HCT116 (cell line): ENCODE measurements around the gene FCER1G. TPM values are rescaled to one million over a fixed set of nuclear protein-coding genes. Genes with fewer than 3 reads are reported as not detected.

ENCODE experiments used
- ATAC-seq: fragments of 200-7000 bp; cut with Tn5 transposase; 2 replicates; pipeline ENCODE4 v1.9.1; 2020; ENCODE audit warnings: mild to moderate bottlenecking, moderate library complexity
- BruUV-seq: library from RNA; stranded (reverse); fragments of 400-500 nt; replicated peaks from 2 replicates; lab custom pipeline; 2021; lab: Mats Ljungman, UMichigan
- CTCF ChIA-PET: fragments of 300-600 bp; sonication (Branson Sonifier 250); formaldehyde crosslinking; loops from one replicate; lab custom pipeline; 2021; ENCODE audit warnings: antibody characterized with exemption; lab: Charles Lee
- POLR2A ChIA-PET: fragments of 300-600, 350-600 bp; sonication (Branson Sonifier 250); formaldehyde crosslinking; loops from one replicate; lab custom pipeline; 2021; ENCODE audit warnings: antibody characterized with exemption; lab: Charles Lee
- RAD21 ChIA-PET, 2 experiments: fragments of 300-600 bp; sonication (Branson Sonifier 250); formaldehyde crosslinking; loops; one replicate each; lab custom pipeline; 2023; ENCODE audit warnings: low total read pairs in 2 of 2; ENCODE audit not compliant: uncharacterized antibody in 2 of 2, unreplicated experiment in 2 of 2, low non-redundant PET in 1 of 2; lab: Charles Lee
- DNase-seq: peaks from one replicate; pipeline ENCODE4 v3.0.0-alpha.2; 2010; ENCODE audit warnings: low read depth, low spot score
- H2AFZ ChIP-seq: fragments of 200-600 bp; shearing (Covaris generic), sonication (generic); 2 replicates; pipeline ENCODE4 v1.6.1; 2017; ENCODE audit warnings: low read depth, mixed run types, mixed read lengths, antibody characterized with exemption, low read length; ENCODE audit not compliant: poor library complexity, severe bottlenecking
- H3K27ac ChIP-seq: 2 replicates; pipeline ENCODE4 v1.5.1; 2012; ENCODE audit warnings: low read depth, low read length
- H3K27me3 ChIP-seq: fragments of 200-600 bp; sonication (generic); 2 replicates; pipeline ENCODE4 v1.6.1; 2016; ENCODE audit warnings: mixed run types, low read length, mixed read lengths; ENCODE audit not compliant: insufficient read depth
- H3K36me3 ChIP-seq, 2 experiments: fragments of 200-500 bp in 1 of 2; fragments of 200-600 bp in 1 of 2; sonication (Bioruptor generic) in 1 of 2; sonication (generic) in 1 of 2; 2 replicates each; pipeline versions ENCODE4 v1.5.1 to v1.6.1; 2014 to 2016; ENCODE audit warnings: low read length in 2 of 2, inconsistent platforms in 1 of 2, mixed read lengths in 1 of 2, mixed run types in 1 of 2; ENCODE audit not compliant: insufficient read depth in 2 of 2, control insufficient read depth in 1 of 2
- H3K4me1 ChIP-seq, 2 experiments: fragments of 200-600 bp in 1 of 2; sonication (generic) in 1 of 2; 2 replicates each; pipeline versions ENCODE4 v1.5.1 to v1.6.1; 2012 to 2017; ENCODE audit warnings: low read length in 2 of 2, inconsistent platforms in 1 of 2, mild to moderate bottlenecking in 1 of 2, mixed read lengths in 1 of 2, mixed run types in 1 of 2, moderate library complexity in 1 of 2; ENCODE audit not compliant: insufficient read depth in 2 of 2, control insufficient read depth in 1 of 2
- H3K4me2 ChIP-seq: fragments of 200-600 bp; sonication (generic); 2 replicates; pipeline ENCODE4 v1.6.1; 2017; ENCODE audit warnings: mixed run types, low read length, mixed read lengths
- H3K4me3 ChIP-seq, 2 experiments: fragments of 200-600 bp in 1 of 2; sonication (generic) in 1 of 2; replicated peaks in 1 of 2; 2 replicates each; pipeline ENCODE4 v1.5.1; 2011 to 2016; ENCODE audit warnings: low read length in 2 of 2, control low read depth in 1 of 2, low read depth in 1 of 2, mild to moderate bottlenecking in 1 of 2, mixed read lengths in 1 of 2, mixed run types in 1 of 2
- H3K79me2 ChIP-seq: fragments of 200-600 bp; sonication (generic); 2 replicates; pipeline ENCODE4 v1.6.1; 2017; ENCODE audit warnings: mild to moderate bottlenecking, mixed run types, low read length, moderate library complexity, mixed read lengths; ENCODE audit not compliant: insufficient read depth
- H3K9ac ChIP-seq: fragments of 200-600 bp; sonication (generic); 2 replicates; pipeline ENCODE4 v1.6.1; 2016; ENCODE audit warnings: low read length, mixed read lengths
- H3K9me2 ChIP-seq: fragments of 200-600 bp; sonication (generic), shearing (Covaris generic); 2 replicates; pipeline ENCODE4 v1.6.1; 2017; ENCODE audit warnings: mixed run types, mild to moderate bottlenecking, moderate library complexity; ENCODE audit not compliant: insufficient read depth
- H3K9me3 ChIP-seq, 2 experiments: fragments of 200-500 bp in 1 of 2; fragments of 200-600 bp in 1 of 2; sonication (Bioruptor generic) in 1 of 2; sonication (generic) in 1 of 2; 2 replicates each; pipeline ENCODE4 v1.6.1; 2014 to 2017; ENCODE audit warnings: low read length in 2 of 2, mixed read lengths in 2 of 2, inconsistent platforms in 1 of 2, low read depth in 1 of 2, mild to moderate bottlenecking in 1 of 2, mixed run types in 1 of 2, moderate library complexity in 1 of 2; ENCODE audit not compliant: control insufficient read depth in 1 of 2, insufficient read depth in 1 of 2
- H4K20me1 ChIP-seq: fragments of 200-600 bp; sonication (generic), shearing (Covaris generic); 2 replicates; pipeline ENCODE4 v1.6.1; 2017; ENCODE audit warnings: mixed run types, mild to moderate bottlenecking, moderate library complexity; ENCODE audit not compliant: insufficient read depth
- ATF3 ChIP-seq: IDR thresholded peaks from 2 replicates; pipeline ENCODE4 v1.6.1; 2012
- CEBPB ChIP-seq: IDR thresholded peaks from 2 replicates; pipeline ENCODE4 v1.6.1; 2012; ENCODE audit warnings: low read depth
- ELF1 ChIP-seq: IDR thresholded peaks from 2 replicates; pipeline ENCODE4 v1.6.1; 2012; ENCODE audit warnings: low read depth, borderline replicate concordance
- EZH2 ChIP-seq: fragments of 200-600 bp; sonication (generic); IDR thresholded peaks from 2 replicates; pipeline ENCODE4 v1.6.1; 2017; ENCODE audit warnings: antibody characterized with exemption, mixed run types
- EZH2phosphoT487 ChIP-seq: fragments of 200-600 bp; IDR thresholded peaks from 2 replicates; pipeline ENCODE4 v1.6.1; 2018; ENCODE audit warnings: antibody characterized with exemption, borderline replicate concordance
- FOSL1 ChIP-seq: IDR thresholded peaks from 2 replicates; pipeline ENCODE4 v1.6.1; 2012; ENCODE audit warnings: low read depth
- POLR2A ChIP-seq: IDR thresholded peaks from 2 replicates; pipeline ENCODE4 v1.7.0; 2011; ENCODE audit warnings: borderline replicate concordance; ENCODE audit not compliant: insufficient read depth, insufficient read length; ENCODE audit errors: extremely low read depth
- RAD21 ChIP-seq: IDR thresholded peaks from 2 replicates; pipeline ENCODE4 v1.6.1; 2012; ENCODE audit warnings: low read depth, mild to moderate bottlenecking
- SRF ChIP-seq: IDR thresholded peaks from 2 replicates; pipeline ENCODE4 v1.6.1; 2012; ENCODE audit warnings: low read depth
- TCF7L2 ChIP-seq: IDR thresholded peaks from 2 replicates; pipeline ENCODE4 v1.7.0; 2011; ENCODE audit warnings: borderline replicate concordance, inconsistent platforms; ENCODE audit not compliant: insufficient read depth, insufficient read length; ENCODE audit errors: extremely low read depth
- intact Hi-C: fragments of 100-400 bp; cut with micrococcal nuclease; formaldehyde crosslinking; loops from 2 replicates; pipeline ENCODE4 v1.10.0; 2022
- total RNA-seq: library from RNA; stranded (reverse); gene quantifications from one replicate; pipeline ENCODE4 v1.2.1, GENCODE V29; 2021; ENCODE audit not compliant: unreplicated experiment
- TF ChIP-seq, protein P1 (sequence below): IDR thresholded peaks from 2 replicates; pipeline ENCODE4 v1.6.1; 2011; ENCODE audit warnings: mild to moderate bottlenecking, low read length, moderate library complexity; ENCODE audit not compliant: insufficient replicate concordance; ENCODE audit errors: extremely low read depth
- TF ChIP-seq, protein P2 (sequence below): IDR thresholded peaks from 2 replicates; pipeline ENCODE4 v1.6.1; 2012; ENCODE audit warnings: low read depth

The FCER1G gene
- total RNA-seq, 1 experiment from 2014 or later: 0.86 TPM

- Histone ChIP-seq H4K20me1 (no peaks in the 10 kb centered on the region), H3K9me2 (no peaks in the 10 kb centered on the region), H3K27ac (no peak overlapping the region), H2AFZ (no peak overlapping the region), H3K4me2 (no peak overlapping the region), H3K79me2 (no peaks in the 10 kb centered on the region), H3K9me3 (no peaks in the 10 kb centered on the region), H3K36me3 (peaks cover 40 to 42% of the 10 kb centered on the region in 2 experiments), H3K9ac (no peak overlapping the region), H3K27me3 (no peaks in the 10 kb centered on the region), H3K4me1 (peaks cover 0 to 8% of the 10 kb centered on the region in 2 experiments; a peak in 2 of 4 replicates), H3K4me3 (no peak overlapping the region)
- BruUV-seq: no TSS peak
- TF ChIP-seq FOSL1 (no peak), CEBPB (no peak), ATF3 (no peak), SRF (no peak), EZH2 (no peak), EZH2phosphoT487 (no peak), TCF7L2 (no peak), POLR2A (no peak), RAD21 (no peak), ELF1 (no peak)
- TF ChIP-seq, protein P1, sequence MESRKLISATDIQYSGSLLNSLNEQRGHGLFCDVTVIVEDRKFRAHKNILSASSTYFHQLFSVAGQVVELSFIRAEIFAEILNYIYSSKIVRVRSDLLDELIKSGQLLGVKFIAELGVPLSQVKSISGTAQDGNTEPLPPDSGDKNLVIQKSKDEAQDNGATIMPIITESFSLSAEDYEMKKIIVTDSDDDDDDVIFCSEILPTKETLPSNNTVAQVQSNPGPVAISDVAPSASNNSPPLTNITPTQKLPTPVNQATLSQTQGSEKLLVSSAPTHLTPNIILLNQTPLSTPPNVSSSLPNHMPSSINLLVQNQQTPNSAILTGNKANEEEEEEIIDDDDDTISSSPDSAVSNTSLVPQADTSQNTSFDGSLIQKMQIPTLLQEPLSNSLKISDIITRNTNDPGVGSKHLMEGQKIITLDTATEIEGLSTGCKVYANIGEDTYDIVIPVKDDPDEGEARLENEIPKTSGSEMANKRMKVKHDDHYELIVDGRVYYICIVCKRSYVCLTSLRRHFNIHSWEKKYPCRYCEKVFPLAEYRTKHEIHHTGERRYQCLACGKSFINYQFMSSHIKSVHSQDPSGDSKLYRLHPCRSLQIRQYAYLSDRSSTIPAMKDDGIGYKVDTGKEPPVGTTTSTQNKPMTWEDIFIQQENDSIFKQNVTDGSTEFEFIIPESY: no peak
- TF ChIP-seq, protein P2, sequence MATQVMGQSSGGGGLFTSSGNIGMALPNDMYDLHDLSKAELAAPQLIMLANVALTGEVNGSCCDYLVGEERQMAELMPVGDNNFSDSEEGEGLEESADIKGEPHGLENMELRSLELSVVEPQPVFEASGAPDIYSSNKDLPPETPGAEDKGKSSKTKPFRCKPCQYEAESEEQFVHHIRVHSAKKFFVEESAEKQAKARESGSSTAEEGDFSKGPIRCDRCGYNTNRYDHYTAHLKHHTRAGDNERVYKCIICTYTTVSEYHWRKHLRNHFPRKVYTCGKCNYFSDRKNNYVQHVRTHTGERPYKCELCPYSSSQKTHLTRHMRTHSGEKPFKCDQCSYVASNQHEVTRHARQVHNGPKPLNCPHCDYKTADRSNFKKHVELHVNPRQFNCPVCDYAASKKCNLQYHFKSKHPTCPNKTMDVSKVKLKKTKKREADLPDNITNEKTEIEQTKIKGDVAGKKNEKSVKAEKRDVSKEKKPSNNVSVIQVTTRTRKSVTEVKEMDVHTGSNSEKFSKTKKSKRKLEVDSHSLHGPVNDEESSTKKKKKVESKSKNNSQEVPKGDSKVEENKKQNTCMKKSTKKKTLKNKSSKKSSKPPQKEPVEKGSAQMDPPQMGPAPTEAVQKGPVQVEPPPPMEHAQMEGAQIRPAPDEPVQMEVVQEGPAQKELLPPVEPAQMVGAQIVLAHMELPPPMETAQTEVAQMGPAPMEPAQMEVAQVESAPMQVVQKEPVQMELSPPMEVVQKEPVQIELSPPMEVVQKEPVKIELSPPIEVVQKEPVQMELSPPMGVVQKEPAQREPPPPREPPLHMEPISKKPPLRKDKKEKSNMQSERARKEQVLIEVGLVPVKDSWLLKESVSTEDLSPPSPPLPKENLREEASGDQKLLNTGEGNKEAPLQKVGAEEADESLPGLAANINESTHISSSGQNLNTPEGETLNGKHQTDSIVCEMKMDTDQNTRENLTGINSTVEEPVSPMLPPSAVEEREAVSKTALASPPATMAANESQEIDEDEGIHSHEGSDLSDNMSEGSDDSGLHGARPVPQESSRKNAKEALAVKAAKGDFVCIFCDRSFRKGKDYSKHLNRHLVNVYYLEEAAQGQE: no peak
- intact Hi-C loops: no loop called here
- ATAC-seq: no peak
- no peak for DNase-seq
- ChIA-PET CTCF (interaction anchor here (1.6 kb wide), 1 partner anchor 77 kb away, joined by 3 read pairs; no protein-coding TSS in a partner anchor), RAD21 (no interaction called here), POLR2A (no interaction called here)
Observed at GRCh38 chr1:161214369-161214768, 726 bp upstream of the FCER1G start.
